MG63 (cell line): ENCODE measurements around the gene SSB. TPM values are rescaled to one million over a fixed set of nuclear protein-coding genes. Genes with fewer than 3 reads are reported as not detected.
"Not testable (repeated sequence)": the region's sequence is repeated elsewhere in the genome, so short reads cannot be mapped to it uniquely, and the experiment has no call there.

Experiments used
- DNase-seq: peaks from one replicate; pipeline ENCODE4 v3.0.0-alpha.2; 2020
- H3K27me3 ChIP-seq: fragments of 250-450 bp; sonication (Bioruptor Pico); 2 replicates; pipeline ENCODE4 v1.5.1; 2020; ENCODE audit warnings: mild to moderate bottlenecking, moderate library complexity
- H3K36me3 ChIP-seq: fragments of 250-450 bp; sonication (Bioruptor Pico); 2 replicates; pipeline ENCODE4 v1.5.1; 2020; ENCODE audit warnings: mild to moderate bottlenecking, moderate library complexity
- H3K4me3 ChIP-seq: fragments of 250-450 bp; sonication (Bioruptor Pico); 2 replicates; pipeline ENCODE4 v1.5.1; 2020; ENCODE audit warnings: mild to moderate bottlenecking, moderate library complexity
- H3K9me3 ChIP-seq: fragments of 250-450 bp; sonication (Bioruptor Pico); 2 replicates; pipeline ENCODE4 v1.5.1; 2020; ENCODE audit warnings: mild to moderate bottlenecking, moderate library complexity
- total RNA-seq: library from RNA; depleted of rRNA; stranded (reverse); fragments of >200 nt; shearing (Covaris generic); gene quantifications from 2 replicates; pipeline ENCODE4 v1.2.3, GENCODE V29; 2014; ENCODE audit warnings: low replicate concordance

The SSB gene
- total RNA-seq, 1 experiment from 2014 or later = 101 TPM

- Histone ChIP-seq H3K27me3 (no peaks in the 10 kb centered on the region), H3K9me3 (no peaks in the 10 kb centered on the region)
- no peak for DNase-seq
Observed at GRCh38 chr2:169775354-169775753, 23.3 kb upstream of the SSB start.

DNA sequence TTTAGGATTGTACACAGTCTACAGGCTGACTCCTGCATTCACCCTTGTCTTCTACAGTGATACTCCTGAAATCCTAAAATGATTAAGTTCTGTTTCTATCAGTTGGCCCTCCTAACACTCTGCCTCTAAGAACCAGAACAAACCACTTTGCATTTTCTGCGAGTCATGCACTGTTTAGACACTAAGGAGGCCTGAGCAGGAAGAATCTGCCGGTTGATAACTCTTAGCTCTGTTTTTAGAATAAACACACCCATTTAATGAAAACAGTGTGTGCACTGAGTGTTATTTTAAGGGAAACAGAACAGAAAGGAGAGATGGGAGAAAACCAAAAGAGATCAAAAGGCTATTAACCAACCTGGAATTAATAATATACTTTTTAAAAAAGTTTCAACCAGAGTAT, 22.9 kb upstream of the SSB start:
- Histone ChIP-seq H3K36me3 (no peaks in the 10 kb centered on the region), H3K9me3 (no peaks in the 10 kb centered on the region), H3K27me3 (no peaks in the 10 kb centered on the region), H3K4me3 (no peak overlapping the region)
- DNase-seq = no peak

More at GRCh38 chr2:169775354-169775753, 23.3 kb upstream of the SSB start:
- no peak overlapping the region for H3K4me3 ChIP-seq
- H3K36me3 ChIP-seq = no peaks in the 10 kb centered on the region

DNA sequence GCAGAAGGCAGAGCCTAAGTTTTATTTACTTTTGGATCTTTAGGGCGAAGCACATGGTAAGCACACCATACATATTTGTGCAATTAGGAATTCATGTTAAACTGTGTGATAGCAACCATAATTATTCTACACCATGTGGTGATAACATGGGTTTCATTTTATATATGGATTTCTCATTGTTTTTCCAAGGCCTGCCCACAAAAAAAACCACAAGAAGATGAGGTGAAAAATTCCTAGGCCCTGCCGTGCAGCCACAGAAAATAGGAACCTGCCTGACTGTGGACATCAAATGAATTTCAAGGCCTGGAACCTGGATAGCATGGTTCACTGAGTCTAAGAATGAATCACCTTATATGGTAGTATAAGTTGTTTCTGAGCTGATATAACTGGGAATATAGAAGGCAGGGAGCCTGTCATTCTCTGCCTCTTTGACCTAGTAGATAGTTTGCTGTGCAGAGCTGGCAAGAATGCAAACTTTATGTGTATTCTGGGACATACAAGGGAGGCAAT, 22.4 kb upstream of the SSB start:
- H3K9me3 ChIP-seq = no peaks in the 10 kb centered on the region
- H3K4me3 ChIP-seq = no peak overlapping the region
- H3K27me3 ChIP-seq = no peaks in the 10 kb centered on the region
- no peaks in the 10 kb centered on the region for H3K36me3 ChIP-seq
- no peak for DNase-seq

GRCh38 chr2:169778446-169778845, 20.2 kb upstream of the SSB start:
- DNase-seq = no peak
- H3K4me3 ChIP-seq = no peak overlapping the region
- H3K9me3 ChIP-seq = no peaks in the 10 kb centered on the region
- no peaks in the 10 kb centered on the region for H3K27me3 ChIP-seq
- H3K36me3 ChIP-seq = no peaks in the 10 kb centered on the region

- H3K4me3 ChIP-seq = no peak overlapping the region
- no peaks in the 10 kb centered on the region for H3K36me3 ChIP-seq
- DNase-seq = no peak
- no peaks in the 10 kb centered on the region for H3K27me3 ChIP-seq
- H3K9me3 ChIP-seq = no peaks in the 10 kb centered on the region
Observed at GRCh38 chr2:169781249-169782013, 17.2 kb upstream of the SSB start.

DNA sequence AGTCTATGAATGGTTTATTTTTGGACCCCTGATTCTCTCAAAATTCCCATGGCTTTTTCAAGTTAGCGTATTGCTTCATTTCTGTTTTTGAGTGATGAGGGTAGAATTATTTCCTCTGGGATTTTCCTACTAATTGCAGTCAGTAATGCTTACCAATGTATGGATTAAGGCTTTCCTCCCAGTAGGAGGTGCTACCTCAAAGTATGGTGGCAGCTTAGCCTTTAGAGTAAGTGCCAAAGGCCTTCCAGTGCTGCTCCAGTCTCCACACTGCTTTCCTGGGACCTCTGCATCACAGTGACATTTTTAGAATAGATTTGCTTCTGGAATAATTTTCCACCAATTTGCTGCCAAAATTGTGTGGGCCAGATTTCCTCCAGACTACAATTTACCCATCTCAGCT, 16.2 kb upstream of the SSB start:
- H3K4me3 ChIP-seq = no peak overlapping the region
- H3K36me3 ChIP-seq = no peaks in the 10 kb centered on the region
- H3K9me3 ChIP-seq = no peaks in the 10 kb centered on the region
- DNase-seq = no peak
- no peaks in the 10 kb centered on the region for H3K27me3 ChIP-seq

DNA sequence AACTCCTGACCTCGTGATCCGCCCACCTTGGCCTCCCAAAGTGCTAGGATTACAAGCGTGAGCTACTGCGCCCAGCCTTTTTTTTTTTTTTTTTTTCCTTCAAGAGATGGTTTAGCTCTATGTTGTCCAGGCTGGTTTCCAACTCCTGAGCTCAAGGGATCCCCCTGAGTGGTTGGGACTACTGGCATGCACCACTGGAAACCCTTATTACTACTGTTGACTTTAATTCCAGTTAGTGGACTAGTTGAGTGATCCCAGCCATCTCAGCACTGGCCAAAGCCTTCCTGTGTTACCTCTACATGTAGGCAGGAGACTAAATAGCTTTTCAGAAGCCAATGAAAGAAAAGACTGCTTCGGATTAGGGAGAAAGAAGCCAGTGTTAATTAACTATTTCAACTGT, 8.1 kb upstream of the SSB start:
- DNase-seq = no peak
- no peak overlapping the region for H3K4me3 ChIP-seq
- no peaks in the 10 kb centered on the region for H3K27me3 ChIP-seq
- H3K9me3 ChIP-seq = peaks cover 3% of the 10 kb centered on the region; the same call in 1 of the 2 replicates
- H3K36me3 ChIP-seq = no peaks in the 10 kb centered on the region

GRCh38 chr2:169795181-169795580, 3.5 kb upstream of the SSB start:
- H3K4me3 ChIP-seq = no peak overlapping the region
- peaks cover 3% of the 10 kb centered on the region; the same call in 1 of the 2 replicates for H3K9me3 ChIP-seq
- DNase-seq = no peak

DNA sequence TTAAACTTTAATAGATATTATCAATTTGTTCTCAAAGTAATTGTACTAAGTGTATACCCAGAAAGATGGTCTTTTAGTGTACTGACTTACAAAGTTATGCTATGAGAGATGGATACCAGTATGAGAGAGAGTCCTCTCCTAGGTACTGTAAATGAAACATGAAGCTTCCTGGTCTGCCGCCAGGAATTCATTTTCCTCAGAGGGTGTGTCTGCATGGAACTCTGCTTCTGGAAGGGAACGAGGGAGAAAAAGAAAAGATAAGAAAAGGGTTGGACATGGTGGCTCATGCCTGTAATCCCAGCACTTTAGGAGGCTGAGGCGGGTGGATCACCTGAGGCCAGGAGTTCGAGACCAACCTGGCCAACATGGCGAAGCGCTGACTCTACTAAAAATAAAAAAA, 2.2 kb upstream of the SSB start:
- Histone ChIP-seq H3K4me3 (no peak overlapping the region), H3K9me3 (peaks cover 3% of the 10 kb centered on the region; the same call in 1 of the 2 replicates), H3K27me3 (no peaks in the 10 kb centered on the region), H3K36me3 (peaks cover 16% of the 10 kb centered on the region)
- DNase-seq = no peak

More at GRCh38 chr2:169795181-169795580, 3.5 kb upstream of the SSB start:
- H3K27me3 ChIP-seq = no peaks in the 10 kb centered on the region
- peaks cover 6% of the 10 kb centered on the region for H3K36me3 ChIP-seq

GRCh38 chr2:169797601-169798000, 1.1 kb upstream of the SSB start:
- peaks cover 3% of the 10 kb centered on the region; the same call in 1 of the 2 replicates for H3K9me3 ChIP-seq
- peaks cover 28% of the 10 kb centered on the region for H3K36me3 ChIP-seq
- no peak overlapping the region for H3K4me3 ChIP-seq
- no peak for DNase-seq
- H3K27me3 ChIP-seq = no peaks in the 10 kb centered on the region

DNA sequence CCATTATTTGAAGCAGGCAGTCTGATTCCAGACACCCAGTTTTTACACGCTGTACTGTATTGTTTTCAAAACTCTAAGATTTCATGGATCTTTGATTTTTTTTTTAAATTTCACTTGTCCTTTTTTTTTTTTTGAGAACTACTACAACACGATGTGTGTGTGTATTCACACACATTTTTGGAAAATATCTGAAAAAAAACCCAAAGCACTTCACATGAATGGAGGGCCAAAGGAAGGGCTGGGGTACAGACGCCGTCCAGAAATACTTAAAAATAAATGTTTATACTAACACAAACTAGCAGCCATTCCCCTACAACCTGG, 314 bp upstream of the SSB start:
- no peak for DNase-seq
- Histone ChIP-seq H3K36me3 (peaks cover 33% of the 10 kb centered on the region), H3K4me3 (peak overlapping the region; percentile 64), H3K27me3 (no peaks in the 10 kb centered on the region), H3K9me3 (peaks cover 3% of the 10 kb centered on the region; the same call in 1 of the 2 replicates)

- no peak overlapping the region for H3K4me3 ChIP-seq
- no peaks in the 10 kb centered on the region for H3K27me3 ChIP-seq
- H3K9me3 ChIP-seq = no peaks in the 10 kb centered on the region
- peaks cover 75% of the 10 kb centered on the region for H3K36me3 ChIP-seq
- DNase-seq = no peak
Observed at GRCh38 chr2:169803480-169803879, 4.8 kb downstream of the SSB start.

GRCh38 chr2:169806586-169806985, 7.9 kb downstream of the SSB start:
- H3K9me3 ChIP-seq = no peaks in the 10 kb centered on the region
- H3K36me3 ChIP-seq = peaks cover 88% of the 10 kb centered on the region
- no peak for DNase-seq
- no peaks in the 10 kb centered on the region for H3K27me3 ChIP-seq
- no peak overlapping the region for H3K4me3 ChIP-seq

DNA sequence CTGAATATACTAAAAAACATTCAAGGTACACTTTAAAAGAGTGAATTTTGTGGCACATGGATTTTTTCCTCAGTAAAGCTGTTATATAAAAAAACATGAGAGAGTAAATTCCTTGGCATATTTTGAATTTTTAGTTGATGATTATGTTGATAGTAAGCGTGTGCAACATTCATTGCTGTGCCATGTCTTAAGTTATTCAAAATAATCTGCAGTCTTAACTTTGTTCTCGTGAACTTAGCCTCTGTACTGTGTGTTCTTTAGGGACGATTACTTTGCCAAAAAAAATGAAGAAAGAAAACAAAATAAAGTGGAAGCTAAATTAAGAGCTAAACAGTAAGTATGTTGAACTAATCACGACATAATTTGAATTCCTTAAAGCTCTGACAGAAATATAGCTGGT, 9.6 kb downstream of the SSB start:
- Histone ChIP-seq H3K9me3 (no peaks in the 10 kb centered on the region), H3K36me3 (peaks cover 88% of the 10 kb centered on the region), H3K4me3 (no peak overlapping the region), H3K27me3 (no peaks in the 10 kb centered on the region)
- no peak for DNase-seq

DNA sequence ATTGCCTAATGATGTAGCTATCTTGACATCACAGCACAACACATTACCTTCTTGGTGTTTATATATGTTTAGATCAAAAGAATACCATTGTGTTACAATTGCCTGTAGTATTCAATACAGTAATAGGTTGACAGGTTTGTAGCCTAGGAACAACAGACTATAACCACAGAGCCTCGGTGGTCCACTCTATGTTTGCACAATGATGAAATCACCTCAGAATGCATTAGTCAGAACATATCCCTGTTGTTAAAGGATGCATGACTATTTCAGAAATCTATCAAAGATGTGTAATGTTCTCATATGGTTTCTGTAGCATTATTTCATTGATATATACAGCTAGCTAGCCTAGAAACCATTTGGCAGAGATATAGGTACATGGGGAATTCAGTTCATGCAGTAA, 17.2 kb downstream of the SSB start:
- peak; percentile 19 for DNase-seq
- Histone ChIP-seq H3K36me3 (peaks cover 81% of the 10 kb centered on the region), H3K4me3 (no peak overlapping the region), H3K27me3 (no peaks in the 10 kb centered on the region), H3K9me3 (peaks cover 8% of the 10 kb centered on the region)

- H3K27me3 ChIP-seq, DNase-seq, H3K9me3 ChIP-seq, H3K4me3 ChIP-seq: not testable (repeated sequence)
- H3K36me3 ChIP-seq = peaks cover 72% of the 10 kb centered on the region
Observed at GRCh38 chr2:169816961-169817360, 18.3 kb downstream of the SSB start.

DNA sequence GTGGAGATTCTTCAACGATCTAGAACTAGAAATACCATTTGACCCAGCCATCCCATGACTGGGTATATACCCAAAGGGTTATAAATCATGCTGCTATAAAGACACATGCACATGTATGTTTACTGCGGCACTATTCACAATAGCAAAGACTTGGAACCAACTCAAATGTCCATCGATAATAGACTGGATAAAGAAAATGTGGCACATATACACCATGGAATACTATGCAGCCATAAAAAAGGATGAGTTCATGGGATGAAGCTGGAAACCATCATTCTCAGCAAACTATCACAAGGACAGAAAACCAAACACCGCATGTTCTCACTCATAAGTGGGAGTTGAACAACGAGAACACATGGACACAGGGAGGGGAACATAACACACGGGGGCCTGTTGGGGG, 18.7 kb downstream of the SSB start:
- DNase-seq, H3K4me3 ChIP-seq, H3K27me3 ChIP-seq, H3K9me3 ChIP-seq: not testable (repeated sequence)
- peaks cover 67% of the 10 kb centered on the region for H3K36me3 ChIP-seq

DNA sequence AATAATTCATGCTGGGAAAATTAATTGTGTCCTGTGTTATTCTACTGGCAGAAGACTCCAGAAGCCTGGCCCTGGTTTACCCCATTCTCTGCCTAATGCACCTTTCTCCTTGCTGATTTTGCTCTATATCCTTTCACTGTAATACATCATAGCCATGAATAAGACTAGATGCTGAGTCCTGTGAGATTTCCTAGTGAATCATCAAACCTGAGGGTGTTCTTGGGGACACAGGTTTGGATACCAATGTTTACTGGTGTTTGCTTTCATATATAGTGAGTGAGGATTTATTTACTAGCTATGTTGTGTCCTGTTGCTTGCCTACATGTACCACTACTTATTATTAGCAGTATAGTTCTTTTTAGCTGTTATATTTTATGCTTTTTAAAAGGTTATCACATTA, 19.6 kb downstream of the SSB start:
- Histone ChIP-seq H3K36me3 (peaks cover 66% of the 10 kb centered on the region), H3K9me3 (peaks cover 8% of the 10 kb centered on the region), H3K27me3 (no peaks in the 10 kb centered on the region), H3K4me3 (no peak overlapping the region)
- no peak for DNase-seq
